ENCODE data around the gene RUNX1.

DNA sequence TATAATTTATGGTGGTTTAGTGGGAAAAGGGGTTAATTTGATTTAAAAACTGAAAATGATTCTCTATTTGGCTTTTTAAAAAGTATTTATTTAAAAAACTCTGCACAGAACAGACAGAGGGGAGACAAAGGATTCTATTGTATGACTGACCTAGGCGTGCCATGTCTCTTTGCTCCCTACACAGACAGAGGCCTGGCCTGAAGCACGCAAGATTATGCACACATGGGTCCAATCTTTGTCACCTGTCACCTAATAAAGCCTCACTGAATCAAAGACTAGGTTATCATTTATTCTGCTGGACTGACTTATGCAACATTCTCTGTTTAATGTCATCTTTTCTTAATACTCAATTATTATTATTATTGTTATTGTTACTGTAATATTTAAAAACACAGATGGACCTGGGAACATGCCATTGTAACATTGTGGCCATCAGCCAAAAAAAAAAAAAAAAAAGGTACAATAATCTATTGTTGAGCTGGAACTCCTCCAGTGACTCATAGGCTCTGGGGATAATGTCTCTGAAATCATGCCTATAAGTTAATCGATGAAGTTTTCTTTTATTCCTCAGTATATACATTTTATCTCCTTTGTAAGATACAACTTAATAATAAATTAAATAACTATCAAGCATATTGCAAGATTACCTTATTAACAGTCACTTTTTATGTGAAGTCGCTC is 112.1 kb downstream of the RUNX1 start:
- TF ChIP-seq, protein P1, sequence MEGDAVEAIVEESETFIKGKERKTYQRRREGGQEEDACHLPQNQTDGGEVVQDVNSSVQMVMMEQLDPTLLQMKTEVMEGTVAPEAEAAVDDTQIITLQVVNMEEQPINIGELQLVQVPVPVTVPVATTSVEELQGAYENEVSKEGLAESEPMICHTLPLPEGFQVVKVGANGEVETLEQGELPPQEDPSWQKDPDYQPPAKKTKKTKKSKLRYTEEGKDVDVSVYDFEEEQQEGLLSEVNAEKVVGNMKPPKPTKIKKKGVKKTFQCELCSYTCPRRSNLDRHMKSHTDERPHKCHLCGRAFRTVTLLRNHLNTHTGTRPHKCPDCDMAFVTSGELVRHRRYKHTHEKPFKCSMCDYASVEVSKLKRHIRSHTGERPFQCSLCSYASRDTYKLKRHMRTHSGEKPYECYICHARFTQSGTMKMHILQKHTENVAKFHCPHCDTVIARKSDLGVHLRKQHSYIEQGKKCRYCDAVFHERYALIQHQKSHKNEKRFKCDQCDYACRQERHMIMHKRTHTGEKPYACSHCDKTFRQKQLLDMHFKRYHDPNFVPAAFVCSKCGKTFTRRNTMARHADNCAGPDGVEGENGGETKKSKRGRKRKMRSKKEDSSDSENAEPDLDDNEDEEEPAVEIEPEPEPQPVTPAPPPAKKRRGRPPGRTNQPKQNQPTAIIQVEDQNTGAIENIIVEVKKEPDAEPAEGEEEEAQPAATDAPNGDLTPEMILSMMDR (IDR thresholded peaks at IDR 0.05), result no peak
- TF ChIP-seq POLR2A (IDR thresholded peaks at IDR 0.05), result no peak
